Thyroid gland (tissue), 4 donors: ENCODE data around the gene HLF. TPM values are rescaled to one million over a fixed set of nuclear protein-coding genes. Genes with fewer than 3 reads are reported as not detected.

Experiments
- DNase-seq, 2 donors: peaks; one replicate each; pipeline ENCODE4 v3.0.0-alpha.2; 2019
- H3K27ac ChIP-seq, 3 donors: fragments of 200-600 bp; sonication (generic); 1 replicate in 2 of 3; 2 replicates in 1 of 3; pipeline ENCODE4 v1.5.1; 2016 to 2019; ENCODE audit warnings: mild to moderate bottlenecking in 1 of 3, moderate library complexity in 1 of 3
- H3K27me3 ChIP-seq: fragments of 200-600 bp; sonication (generic); one replicate; pipeline ENCODE4 v1.5.1; 2019
- H3K36me3 ChIP-seq, 2 donors: fragments of 200-600 bp; sonication (generic); one replicate each; pipeline ENCODE4 v1.5.1; 2016 to 2019
- H3K4me1 ChIP-seq, 2 donors: fragments of 200-600 bp; sonication (generic); one replicate each; pipeline ENCODE4 v1.5.1; 2017 to 2019
- H3K4me3 ChIP-seq, 3 donors: fragments of 200-600 bp; sonication (generic); replicated peaks in 1 of 3; 1 replicate in 2 of 3; 2 replicates in 1 of 3; pipeline ENCODE4 v1.5.1; 2016; ENCODE audit warnings: mild to moderate bottlenecking in 1 of 3
- H3K9me3 ChIP-seq: fragments of 200-600 bp; sonication (generic); one replicate; pipeline ENCODE4 v1.5.1; 2017
- CTCF ChIP-seq, 6 experiments: fragments of 200-600 bp in 3 of 6; fragments of 450-650 bp in 3 of 6; sonication (generic) in 3 of 6; IDR thresholded peaks; one replicate each; pipeline ENCODE4 v1.5.1; 2016 to 2019; ENCODE audit warnings: antibody characterized with exemption in 6 of 6, mild to moderate bottlenecking in 2 of 6, inconsistent platforms in 1 of 6, moderate library complexity in 1 of 6
- POLR2A ChIP-seq, 2 donors: fragments of 450-650 bp; IDR thresholded peaks; one replicate each; pipeline ENCODE4 v1.6.1; 2017; ENCODE audit warnings: antibody characterized with exemption in 2 of 2, mild to moderate bottlenecking in 2 of 2, moderate library complexity in 1 of 2
- WGBS, 2 donors: methylation state at CpG; one replicate each; pipeline ENCODE4 v1.1.5; 2017; 5-methylcytosine and 5-hydroxymethylcytosine counted together
- intact Hi-C: fragments of 100-400 bp; cut with DNase I; formaldehyde crosslinking; loops from one replicate; pipeline ENCODE4 v1.15.1; 2023
- total RNA-seq, 4 donors: library from RNA; depleted of rRNA; stranded (reverse); fragments of >200 nt; gene quantifications; one replicate each; pipeline ENCODE4 v1.2.3, GENCODE V29; 2016

HLF gene
- total RNA-seq, 4 donors from 2014 or later = 39.4 to 54.1 (median 51.7) TPM

GRCh38 chr17:55230716-55231115, 34.0 kb upstream of the HLF start:
- TF ChIP-seq CTCF (IDR thresholded peaks at IDR 0.05) (no peak), POLR2A (IDR thresholded peaks at IDR 0.05) (no peak)
- no peaks in the 10 kb centered on the region for H3K27me3 ChIP-seq
- H3K27ac ChIP-seq = no peak overlapping the region
- intact Hi-C loops = no loop called here
- H3K4me3 ChIP-seq = no peak overlapping the region
- WGBS, 2 donors = 87 to 89% methylated on average over 1 of the region's 1 CpG
- H3K4me1 ChIP-seq = no peaks in the 10 kb centered on the region
- H3K36me3 ChIP-seq = no peaks in the 10 kb centered on the region
- H3K9me3 ChIP-seq = no peaks in the 10 kb centered on the region
- no peak for DNase-seq

GRCh38 chr17:55233840-55234239, 30.9 kb upstream of the HLF start:
- intact Hi-C loops = no loop called here
- WGBS, 2 donors = 93 to 95% methylated on average over 3 of the region's 3 CpGs
- no peaks in the 10 kb centered on the region for H3K27me3 ChIP-seq

GRCh38 chr17:55236316-55236715, 28.4 kb upstream of the HLF start:
- intact Hi-C loops = no loop called here
- 55 to 68% methylated on average over 2 of the region's 2 CpGs for WGBS, 2 donors
- no peaks in the 10 kb centered on the region for H3K9me3 ChIP-seq
- no peak overlapping the region for H3K27ac ChIP-seq
- peaks cover 12 to 13% of the 10 kb centered on the region in 2 donors for H3K4me1 ChIP-seq
- H3K36me3 ChIP-seq = no peaks in the 10 kb centered on the region
- TF ChIP-seq CTCF (IDR thresholded peaks at IDR 0.05) = no peak
- TF ChIP-seq POLR2A (IDR thresholded peaks at IDR 0.05) = no peak
- no peaks in the 10 kb centered on the region for H3K27me3 ChIP-seq
- no peak for DNase-seq
- no peak overlapping the region for H3K4me3 ChIP-seq

More at GRCh38 chr17:55233840-55234239, 30.9 kb upstream of the HLF start:
- no peak for TF ChIP-seq CTCF (IDR thresholded peaks at IDR 0.05)
- no peak for TF ChIP-seq POLR2A (IDR thresholded peaks at IDR 0.05)
- no peak for DNase-seq
- Histone ChIP-seq H3K9me3 (no peaks in the 10 kb centered on the region), H3K4me1 (peaks cover 8 to 10% of the 10 kb centered on the region in 2 donors), H3K4me3 (no peak overlapping the region), H3K27ac (no peak overlapping the region), H3K36me3 (no peaks in the 10 kb centered on the region)

GRCh38 chr17:55237268-55237667, 27.5 kb upstream of the HLF start:
- 29 to 61% methylated on average over 6 of the region's 6 CpGs for WGBS, 2 donors
- H3K36me3 ChIP-seq = no peaks in the 10 kb centered on the region

GRCh38 chr17:55237841-55238178, 26.9 kb upstream of the HLF start:
- WGBS, 2 donors = 46 to 47% methylated on average over 6 of the region's 6 CpGs
- intact Hi-C loops = no loop called here
- peak overlapping the region in 1 of 3 donors; percentile 30 for H3K4me3 ChIP-seq
- peaks cover 12 to 13% of the 10 kb centered on the region in 2 donors for H3K4me1 ChIP-seq
- DNase-seq = no peak
- H3K27me3 ChIP-seq = no peaks in the 10 kb centered on the region
- TF ChIP-seq POLR2A (IDR thresholded peaks at IDR 0.05) (no peak), CTCF (IDR thresholded peaks at IDR 0.05) (no peak)
- peak overlapping the region; percentile 68 to 80 (median 79) for H3K27ac ChIP-seq
- H3K9me3 ChIP-seq = no peaks in the 10 kb centered on the region
- H3K36me3 ChIP-seq = no peaks in the 10 kb centered on the region

More at GRCh38 chr17:55237268-55237667, 27.5 kb upstream of the HLF start:
- no peak for DNase-seq
- Histone ChIP-seq H3K4me1 (peaks cover 12 to 13% of the 10 kb centered on the region in 2 donors), H3K27ac (peak overlapping the region in 1 of 3 donors; percentile 4), H3K4me3 (no peak overlapping the region), H3K9me3 (no peaks in the 10 kb centered on the region), H3K27me3 (no peaks in the 10 kb centered on the region)
- intact Hi-C loops = no loop called here
- TF ChIP-seq POLR2A (IDR thresholded peaks at IDR 0.05) = no peak
- TF ChIP-seq CTCF (IDR thresholded peaks at IDR 0.05) = no peak
